ENCODE results near the gene UNG. TPM values are rescaled to one million over a fixed set of nuclear protein-coding genes. Genes with fewer than 3 reads are reported as not detected.

UNG gene
- total RNA-seq, 1 experiment from 2014 or later = 99.0 TPM

DNA sequence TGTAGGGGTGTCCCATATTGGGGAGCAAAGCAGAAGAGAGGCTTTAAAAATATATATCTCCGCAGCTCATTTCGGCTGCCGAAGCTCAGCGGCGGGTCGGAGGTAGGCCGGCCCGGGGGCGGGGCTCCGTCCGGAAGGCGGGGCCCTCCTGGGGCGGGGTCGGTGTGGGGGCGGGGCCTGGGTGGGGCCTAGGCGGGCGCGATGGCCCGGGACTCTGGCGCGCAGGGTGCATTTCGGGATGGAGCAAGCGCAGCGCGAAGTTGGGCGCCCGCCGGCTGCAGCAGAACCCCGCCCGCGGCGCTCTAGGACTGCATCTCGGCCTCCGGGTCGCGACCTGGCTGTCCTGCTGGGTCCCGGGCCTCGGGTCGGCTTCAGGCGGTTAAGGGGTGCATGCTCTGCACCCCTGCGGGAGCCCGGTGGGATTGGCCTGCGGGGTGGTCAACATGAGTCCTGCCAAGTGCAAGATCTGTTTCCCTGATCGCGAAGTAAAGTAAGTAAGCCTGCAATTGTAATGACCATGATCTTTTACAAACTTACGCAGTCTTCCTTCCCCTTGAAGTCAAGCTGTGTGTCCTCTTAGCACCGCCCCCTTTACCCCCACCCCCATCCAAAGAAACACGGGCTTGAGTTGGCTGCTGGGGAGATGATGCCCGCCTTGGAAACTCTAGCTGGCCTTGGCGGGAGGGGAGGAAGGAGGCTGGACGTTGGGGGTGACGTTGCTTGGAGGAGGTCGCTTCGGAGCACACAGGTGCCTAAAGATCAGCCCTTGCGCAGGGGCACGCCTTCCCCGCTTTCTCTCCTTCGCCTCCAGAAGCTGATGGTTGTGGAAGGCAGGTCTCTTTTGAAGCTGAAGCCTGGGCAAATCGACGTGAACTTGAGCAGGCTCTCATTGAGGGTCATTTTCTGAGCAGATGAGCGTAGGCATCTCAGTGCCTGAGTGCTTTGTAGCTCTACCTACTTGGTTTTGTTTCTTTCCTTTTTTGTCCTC lies 57.3 kb downstream of the UNG start:
- Histone ChIP-seq H2AFZ (ENCODE audit: low read depth, low read length, poor library complexity, severe bottlenecking) (peak overlapping the region; percentile 94), H3K36me3 (ENCODE audit: control insufficient read depth in 1 of 2, insufficient read depth in 2 of 2, low read length in 2 of 2) (no peaks in the 10 kb centered on the region), H3K4me2 (ENCODE audit: low read length) (peak overlapping the region; percentile 78), H4K20me1 (ENCODE audit: insufficient read depth) (no peaks in the 10 kb centered on the region), H3K4me3 (replicated peaks in 1 of 2; ENCODE audit: low read depth in 1 of 2, low read length in 2 of 2) (peak overlapping the region; percentile 66 to 70), H3K9ac (ENCODE audit: low read length) (peak overlapping the region; percentile 65), H3K27ac (ENCODE audit: low read depth, low read length) (peak overlapping the region; percentile 59), H3K9me3 (ENCODE audit: control insufficient read depth in 1 of 2, insufficient read depth in 1 of 2, low read depth in 1 of 2, low read length in 2 of 2) (no peaks in the 10 kb centered on the region), H3K4me1 (ENCODE audit: control insufficient read depth in 1 of 2, insufficient read depth in 2 of 2, low read length in 2 of 2) (peaks cover 9 to 19% of the 10 kb centered on the region in 2 experiments; a peak in 3 of 4 replicates), H3K27me3 (ENCODE audit: insufficient read depth, low read length) (0 out of 2 replicates have a peak, but pooled peaks cover under 1% of the 10 kb centered on the region), H3K79me2 (ENCODE audit: insufficient read depth, low read length) (no peaks in the 10 kb centered on the region), H3K9me2 (ENCODE audit: insufficient read depth) (no peaks in the 10 kb centered on the region)
- RAD21 ChIA-PET (ENCODE audit: low non-redundant PET in 1 of 2, low total read pairs in 2 of 2, uncharacterized antibody in 2 of 2, unreplicated experiment in 2 of 2) = no interaction called here
- intact Hi-C loops (cut with micrococcal nuclease) = no loop called here
- TSS peak; percentile 61 for BruUV-seq (replicated peaks)
- ATAC-seq (peak; percentile 91), DNase-seq (ENCODE audit: low read depth, low spot score) (peak; percentile 87)
- CTCF ChIA-PET = interaction anchor here (0.6 to 1.5 kb wide), 3 partner anchors 21 to 231 kb away, joined by 3 to 5 read pairs (median 5); no protein-coding TSS in a partner anchor
- TF ChIP-seq, protein P1, sequence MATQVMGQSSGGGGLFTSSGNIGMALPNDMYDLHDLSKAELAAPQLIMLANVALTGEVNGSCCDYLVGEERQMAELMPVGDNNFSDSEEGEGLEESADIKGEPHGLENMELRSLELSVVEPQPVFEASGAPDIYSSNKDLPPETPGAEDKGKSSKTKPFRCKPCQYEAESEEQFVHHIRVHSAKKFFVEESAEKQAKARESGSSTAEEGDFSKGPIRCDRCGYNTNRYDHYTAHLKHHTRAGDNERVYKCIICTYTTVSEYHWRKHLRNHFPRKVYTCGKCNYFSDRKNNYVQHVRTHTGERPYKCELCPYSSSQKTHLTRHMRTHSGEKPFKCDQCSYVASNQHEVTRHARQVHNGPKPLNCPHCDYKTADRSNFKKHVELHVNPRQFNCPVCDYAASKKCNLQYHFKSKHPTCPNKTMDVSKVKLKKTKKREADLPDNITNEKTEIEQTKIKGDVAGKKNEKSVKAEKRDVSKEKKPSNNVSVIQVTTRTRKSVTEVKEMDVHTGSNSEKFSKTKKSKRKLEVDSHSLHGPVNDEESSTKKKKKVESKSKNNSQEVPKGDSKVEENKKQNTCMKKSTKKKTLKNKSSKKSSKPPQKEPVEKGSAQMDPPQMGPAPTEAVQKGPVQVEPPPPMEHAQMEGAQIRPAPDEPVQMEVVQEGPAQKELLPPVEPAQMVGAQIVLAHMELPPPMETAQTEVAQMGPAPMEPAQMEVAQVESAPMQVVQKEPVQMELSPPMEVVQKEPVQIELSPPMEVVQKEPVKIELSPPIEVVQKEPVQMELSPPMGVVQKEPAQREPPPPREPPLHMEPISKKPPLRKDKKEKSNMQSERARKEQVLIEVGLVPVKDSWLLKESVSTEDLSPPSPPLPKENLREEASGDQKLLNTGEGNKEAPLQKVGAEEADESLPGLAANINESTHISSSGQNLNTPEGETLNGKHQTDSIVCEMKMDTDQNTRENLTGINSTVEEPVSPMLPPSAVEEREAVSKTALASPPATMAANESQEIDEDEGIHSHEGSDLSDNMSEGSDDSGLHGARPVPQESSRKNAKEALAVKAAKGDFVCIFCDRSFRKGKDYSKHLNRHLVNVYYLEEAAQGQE (IDR thresholded peaks at IDR 0.05; ENCODE audit: low read depth) = no peak
- no peak for TF ChIP-seq YY1 (IDR thresholded peaks at IDR 0.05; ENCODE audit: extremely low read depth, insufficient replicate concordance, low read depth, low read length)
- TF ChIP-seq ELF1 (IDR thresholded peaks at IDR 0.05; ENCODE audit: borderline replicate concordance, low read depth) = no peak
- no peak for TF ChIP-seq CBX3 (IDR thresholded peaks at IDR 0.05; ENCODE audit: low read depth)
- TF ChIP-seq SRF (IDR thresholded peaks at IDR 0.05; ENCODE audit: low read depth) = no peak
- TF ChIP-seq POLR2AphosphoS5 (IDR thresholded peaks at IDR 0.05; ENCODE audit: low read depth, low read length) = peak; percentile 48
- TF ChIP-seq ZFX (IDR thresholded peaks at IDR 0.05) = no peak
- TF ChIP-seq, protein P2, sequence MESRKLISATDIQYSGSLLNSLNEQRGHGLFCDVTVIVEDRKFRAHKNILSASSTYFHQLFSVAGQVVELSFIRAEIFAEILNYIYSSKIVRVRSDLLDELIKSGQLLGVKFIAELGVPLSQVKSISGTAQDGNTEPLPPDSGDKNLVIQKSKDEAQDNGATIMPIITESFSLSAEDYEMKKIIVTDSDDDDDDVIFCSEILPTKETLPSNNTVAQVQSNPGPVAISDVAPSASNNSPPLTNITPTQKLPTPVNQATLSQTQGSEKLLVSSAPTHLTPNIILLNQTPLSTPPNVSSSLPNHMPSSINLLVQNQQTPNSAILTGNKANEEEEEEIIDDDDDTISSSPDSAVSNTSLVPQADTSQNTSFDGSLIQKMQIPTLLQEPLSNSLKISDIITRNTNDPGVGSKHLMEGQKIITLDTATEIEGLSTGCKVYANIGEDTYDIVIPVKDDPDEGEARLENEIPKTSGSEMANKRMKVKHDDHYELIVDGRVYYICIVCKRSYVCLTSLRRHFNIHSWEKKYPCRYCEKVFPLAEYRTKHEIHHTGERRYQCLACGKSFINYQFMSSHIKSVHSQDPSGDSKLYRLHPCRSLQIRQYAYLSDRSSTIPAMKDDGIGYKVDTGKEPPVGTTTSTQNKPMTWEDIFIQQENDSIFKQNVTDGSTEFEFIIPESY (IDR thresholded peaks at IDR 0.05; ENCODE audit: extremely low read depth, insufficient replicate concordance, low read length) = no peak
- no peak for TF ChIP-seq EZH2phosphoT487 (IDR thresholded peaks at IDR 0.05; ENCODE audit: borderline replicate concordance)
- peak; percentile 38; the same call in 1 of the 2 replicates for TF ChIP-seq SP1 (IDR thresholded peaks at IDR 0.05; ENCODE audit: low read depth)
- TF ChIP-seq, protein P3, sequence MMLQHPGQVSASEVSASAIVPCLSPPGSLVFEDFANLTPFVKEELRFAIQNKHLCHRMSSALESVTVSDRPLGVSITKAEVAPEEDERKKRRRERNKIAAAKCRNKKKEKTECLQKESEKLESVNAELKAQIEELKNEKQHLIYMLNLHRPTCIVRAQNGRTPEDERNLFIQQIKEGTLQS (IDR thresholded peaks at IDR 0.05) = no peak
- TF ChIP-seq ZNF274 (IDR thresholded peaks at IDR 0.05; ENCODE audit: low read depth, low read length) = no peak
- TF ChIP-seq TCF7L2 (IDR thresholded peaks at IDR 0.05; ENCODE audit: borderline replicate concordance, extremely low read depth, insufficient read depth, insufficient read length) = peak; percentile 17
- TF ChIP-seq POLR2A (IDR thresholded peaks at IDR 0.05; ENCODE audit: borderline replicate concordance, extremely low read depth, insufficient read depth, insufficient read length) = peak; percentile 27
- TF ChIP-seq SIN3A (IDR thresholded peaks at IDR 0.05; ENCODE audit: low read depth) = no peak
- POLR2A ChIA-PET = interaction anchor here (0.6 to 0.9 kb wide), 6 partner anchors 9 to 1780 kb away, joined by 3 to 4 read pairs (median 3); partner anchors contain the start of gene FOXN4

Data from HCT116 (cell line).